IPS-20b (cell line): ENCODE data around the gene SPP2.

Source experiments
- H3K27ac ChIP-seq: one replicate; pipeline ENCODE4 v1.5.1; 2013; ENCODE audit warnings: low read length
- H3K27me3 ChIP-seq: 2 replicates; pipeline ENCODE4 v1.6.1; 2013; ENCODE audit warnings: mild to moderate bottlenecking, low read length, inconsistent platforms; ENCODE audit not compliant: insufficient read depth
- H3K36me3 ChIP-seq: 2 replicates; pipeline ENCODE4 v1.6.1; 2013; ENCODE audit warnings: low read depth, mild to moderate bottlenecking, inconsistent platforms, low read length, moderate library complexity; ENCODE audit not compliant: insufficient read depth
- H3K4me1 ChIP-seq: 2 replicates; pipeline ENCODE4 v1.6.1; 2013; ENCODE audit warnings: mild to moderate bottlenecking, control low read depth, inconsistent platforms, low read length, moderate library complexity; ENCODE audit not compliant: insufficient read depth
- H3K4me3 ChIP-seq: 2 replicates; pipeline ENCODE4 v1.5.1; 2013; ENCODE audit warnings: mild to moderate bottlenecking, low read length, inconsistent platforms
- H3K9ac ChIP-seq: 2 replicates; pipeline ENCODE4 v1.6.1; 2013; ENCODE audit warnings: low read depth, mild to moderate bottlenecking, inconsistent platforms, low read length, moderate library complexity
- H3K9me3 ChIP-seq: 2 replicates; pipeline ENCODE4 v1.6.1; 2013; ENCODE audit warnings: mild to moderate bottlenecking, low read depth, low read length, inconsistent platforms; ENCODE audit not compliant: insufficient read depth

The SPP2 gene

GRCh38 chr2:234044157-234044556, 6.3 kb upstream of the SPP2 start:
- no peak overlapping the region for H3K9ac ChIP-seq
- H3K36me3 ChIP-seq = no peaks in the 10 kb centered on the region
- no peaks in the 10 kb centered on the region; the same call in 1 of the 2 replicates for H3K27me3 ChIP-seq
- no peaks in the 10 kb centered on the region for H3K4me1 ChIP-seq
- no peaks in the 10 kb centered on the region for H3K9me3 ChIP-seq
- no peak overlapping the region for H3K4me3 ChIP-seq
- H3K27ac ChIP-seq = no peak overlapping the region

GRCh38 chr2:234046521-234046920, 4.0 kb upstream of the SPP2 start:
- Histone ChIP-seq H3K27ac (no peak overlapping the region), H3K36me3 (no peaks in the 10 kb centered on the region), H3K9ac (no peak overlapping the region), H3K9me3 (no peaks in the 10 kb centered on the region), H3K27me3 (no peaks in the 10 kb centered on the region; the same call in 1 of the 2 replicates), H3K4me1 (0 out of 2 replicates have a peak, but pooled peaks cover 3% of the 10 kb centered on the region), H3K4me3 (no peak overlapping the region)

GRCh38 chr2:234047361-234047760, 3.1 kb upstream of the SPP2 start:
- Histone ChIP-seq H3K9ac (no peak overlapping the region), H3K9me3 (no peaks in the 10 kb centered on the region), H3K4me1 (0 out of 2 replicates have a peak, but pooled peaks cover 3% of the 10 kb centered on the region), H3K27ac (no peak overlapping the region), H3K27me3 (no peaks in the 10 kb centered on the region; the same call in 1 of the 2 replicates), H3K4me3 (no peak overlapping the region), H3K36me3 (no peaks in the 10 kb centered on the region)

- H3K27ac ChIP-seq = no peak overlapping the region
Measured at GRCh38 chr2:234048049-234048448, 2.5 kb upstream of the SPP2 start.

GRCh38 chr2:234051374-234052070, 1.0 kb downstream of the SPP2 start:
- H3K27ac ChIP-seq = no peak overlapping the region
- H3K36me3 ChIP-seq = no peaks in the 10 kb centered on the region
- H3K4me3 ChIP-seq = no peak overlapping the region
- H3K27me3 ChIP-seq = no peaks in the 10 kb centered on the region; the same call in 1 of the 2 replicates
- 0 out of 2 replicates have a peak, but pooled peaks cover 3% of the 10 kb centered on the region for H3K4me1 ChIP-seq
- H3K9ac ChIP-seq = no peak overlapping the region
- no peaks in the 10 kb centered on the region for H3K9me3 ChIP-seq

More at GRCh38 chr2:234048049-234048448, 2.5 kb upstream of the SPP2 start:
- no peaks in the 10 kb centered on the region for H3K9me3 ChIP-seq
- H3K36me3 ChIP-seq = no peaks in the 10 kb centered on the region
- no peaks in the 10 kb centered on the region; the same call in 1 of the 2 replicates for H3K27me3 ChIP-seq
- no peak overlapping the region for H3K9ac ChIP-seq
- H3K4me3 ChIP-seq = no peak overlapping the region
- H3K4me1 ChIP-seq = 0 out of 2 replicates have a peak, but pooled peaks cover 3% of the 10 kb centered on the region

- H3K27ac ChIP-seq = no peak overlapping the region
- H3K4me1 ChIP-seq = no peaks in the 10 kb centered on the region
- H3K27me3 ChIP-seq = no peaks in the 10 kb centered on the region
- no peak overlapping the region for H3K4me3 ChIP-seq
- no peaks in the 10 kb centered on the region for H3K36me3 ChIP-seq
- H3K9ac ChIP-seq = no peak overlapping the region
- H3K9me3 ChIP-seq = no peaks in the 10 kb centered on the region
Measured at GRCh38 chr2:234058881-234059280, 8.4 kb downstream of the SPP2 start.

GRCh38 chr2:234060236-234060635, 9.7 kb downstream of the SPP2 start:
- no peaks in the 10 kb centered on the region for H3K36me3 ChIP-seq
- no peaks in the 10 kb centered on the region for H3K9me3 ChIP-seq
- no peak overlapping the region for H3K27ac ChIP-seq
- H3K4me1 ChIP-seq = no peaks in the 10 kb centered on the region
- H3K4me3 ChIP-seq = no peak overlapping the region
- H3K9ac ChIP-seq = no peak overlapping the region
- H3K27me3 ChIP-seq = no peaks in the 10 kb centered on the region

- Histone ChIP-seq H3K36me3 (no peaks in the 10 kb centered on the region), H3K9ac (no peak overlapping the region), H3K27me3 (no peaks in the 10 kb centered on the region), H3K4me3 (no peak overlapping the region), H3K27ac (no peak overlapping the region), H3K9me3 (no peaks in the 10 kb centered on the region), H3K4me1 (no peaks in the 10 kb centered on the region)
Measured at GRCh38 chr2:234061624-234062257, 11.2 kb downstream of the SPP2 start.

GRCh38 chr2:234066587-234066986, 16.1 kb downstream of the SPP2 start:
- Histone ChIP-seq H3K27me3 (no peaks in the 10 kb centered on the region), H3K36me3 (no peaks in the 10 kb centered on the region), H3K27ac (no peak overlapping the region), H3K4me1 (no peaks in the 10 kb centered on the region), H3K4me3 (no peak overlapping the region), H3K9me3 (peaks cover 6% of the 10 kb centered on the region; the same call in 1 of the 2 replicates), H3K9ac (no peak overlapping the region)

- H3K9me3 ChIP-seq = peaks cover 6% of the 10 kb centered on the region; the same call in 1 of the 2 replicates
- H3K36me3 ChIP-seq = no peaks in the 10 kb centered on the region
- H3K9ac ChIP-seq = no peak overlapping the region
- no peaks in the 10 kb centered on the region for H3K4me1 ChIP-seq
- no peaks in the 10 kb centered on the region for H3K27me3 ChIP-seq
- no peak overlapping the region for H3K4me3 ChIP-seq
- H3K27ac ChIP-seq = no peak overlapping the region
Measured at GRCh38 chr2:234071664-234072063, 21.2 kb downstream of the SPP2 start.

GRCh38 chr2:234072454-234072853, 22.0 kb downstream of the SPP2 start:
- no peaks in the 10 kb centered on the region for H3K27me3 ChIP-seq
- H3K36me3 ChIP-seq = no peaks in the 10 kb centered on the region
- no peak overlapping the region for H3K27ac ChIP-seq
- H3K9ac ChIP-seq = no peak overlapping the region
- no peak overlapping the region for H3K4me3 ChIP-seq
- H3K4me1 ChIP-seq = no peaks in the 10 kb centered on the region
- H3K9me3 ChIP-seq = peaks cover 6% of the 10 kb centered on the region; the same call in 1 of the 2 replicates
